IMR-90 (cell line): Measurements from ENCODE around the gene S1PR2. TPM values are rescaled to one million over a fixed set of nuclear protein-coding genes. Genes with fewer than 3 reads are reported as not detected.

ENCODE experiments used
- ATAC-seq: fragments of 200-7000 bp; cut with Tn5 transposase; 2 replicates; pipeline ENCODE4 v1.9.1; 2020; ENCODE audit warnings: low read depth, mild to moderate bottlenecking, moderate library complexity
- BruUV-seq: library from RNA; stranded (reverse); fragments of 400-500 nt; replicated peaks from 2 replicates; lab custom pipeline; 2021; lab: Mats Ljungman, UMichigan
- CTCF ChIA-PET: fragments of 300-600 bp; formaldehyde crosslinking; extraction: SDS; loops from one replicate; lab custom pipeline; 2021; ENCODE audit warnings: antibody characterized with exemption; lab: Yijun Ruan, JAX
- POLR2A ChIA-PET: fragments of 300-600 bp; sonication (Branson Sonifier 250); formaldehyde crosslinking; loops from one replicate; lab custom pipeline; 2022; ENCODE audit warnings: antibody characterized with exemption; ENCODE audit not compliant: unreplicated experiment; lab: Charles Lee
- DNase-seq: peaks from one replicate; pipeline ENCODE4 v3.0.0; 2013
- H2AFZ ChIP-seq: replicated peaks from 2 replicates; pipeline ENCODE3; 2013; ENCODE audit warnings: low read length, mild to moderate bottlenecking; ENCODE audit not compliant: poor library complexity
- H2AK5ac ChIP-seq: 2 replicates; pipeline ENCODE4 v1.6.1; 2013; ENCODE audit warnings: low read depth, low read length, inconsistent platforms
- H2AK9ac ChIP-seq: replicated peaks from 2 replicates; pipeline ENCODE3; 2013; ENCODE audit warnings: mild to moderate bottlenecking, low read depth, low read length, moderate library complexity; ENCODE audit not compliant: poor library complexity
- H2BK120ac ChIP-seq: 2 replicates; pipeline ENCODE4 v1.6.1; 2013; ENCODE audit warnings: low read depth, low read length, inconsistent platforms
- H2BK15ac ChIP-seq: 3 replicates; pipeline ENCODE4 v1.6.1; 2013; ENCODE audit warnings: low read depth, low read length, inconsistent platforms
- H2BK20ac ChIP-seq: 2 replicates; pipeline ENCODE4 v1.6.1; 2013; ENCODE audit warnings: low read depth, mild to moderate bottlenecking, inconsistent platforms, low read length, moderate library complexity
- H2BK5ac ChIP-seq: 2 replicates; pipeline ENCODE4 v1.6.1; 2013; ENCODE audit warnings: mild to moderate bottlenecking, low read depth, low read length, inconsistent platforms; ENCODE audit not compliant: poor library complexity, severe bottlenecking
- H3K14ac ChIP-seq: replicated peaks from 2 replicates; pipeline ENCODE4 v1.6.1; 2013; ENCODE audit warnings: low read depth, low read length, inconsistent platforms
- H3K18ac ChIP-seq: 2 replicates; pipeline ENCODE4 v1.6.1; 2013; ENCODE audit warnings: low read depth, low read length, control low read depth
- H3K23ac ChIP-seq: 2 replicates; pipeline ENCODE4 v1.6.1; 2013; ENCODE audit warnings: low read depth, low read length, inconsistent platforms
- H3K27ac ChIP-seq: 2 replicates; pipeline ENCODE4 v1.5.1; 2013; ENCODE audit warnings: mild to moderate bottlenecking, control low read depth, low read length; ENCODE audit not compliant: insufficient read depth
- H3K27me3 ChIP-seq: 2 replicates; pipeline ENCODE4 v1.6.1; 2013; ENCODE audit warnings: low read length; ENCODE audit not compliant: control insufficient read depth, insufficient read depth
- H3K36me3 ChIP-seq: 2 replicates; pipeline ENCODE4 v1.6.1; 2013; ENCODE audit warnings: low read length, mixed read lengths; ENCODE audit not compliant: control insufficient read depth, insufficient read depth
- H3K4ac ChIP-seq: 2 replicates; pipeline ENCODE4 v1.6.1; 2013; ENCODE audit warnings: low read depth, low read length, inconsistent platforms
- H3K4me1 ChIP-seq: 2 replicates; pipeline ENCODE4 v1.6.1; 2013; ENCODE audit warnings: low read length, mixed read lengths; ENCODE audit not compliant: control insufficient read depth, insufficient read depth
- H3K4me2 ChIP-seq: 2 replicates; pipeline ENCODE4 v1.6.1; 2013; ENCODE audit warnings: low read depth, mild to moderate bottlenecking, control low read depth, low read length, moderate library complexity
- H3K4me3 ChIP-seq: 2 replicates; pipeline ENCODE4 v1.5.1; 2013; ENCODE audit warnings: low read depth, mild to moderate bottlenecking, control low read depth, low read length, moderate library complexity; ENCODE audit not compliant: insufficient read depth
- H3K56ac ChIP-seq: 2 replicates; pipeline ENCODE4 v1.6.1; 2013; ENCODE audit warnings: low read length, inconsistent platforms; ENCODE audit not compliant: insufficient read depth; ENCODE audit errors: extremely low read depth
- H3K79me1 ChIP-seq, 2 experiments: 2 replicates each; pipeline ENCODE4 v1.6.1; 2013; ENCODE audit warnings: low read length in 2 of 2, inconsistent platforms in 1 of 2, low read depth in 1 of 2
- H3K9ac ChIP-seq: 2 replicates; pipeline ENCODE4 v1.6.1; 2013; ENCODE audit warnings: low read depth, low read length, control low read depth
- H3K9me1 ChIP-seq: 2 replicates; pipeline ENCODE4 v1.6.1; 2013; ENCODE audit warnings: low read length, inconsistent platforms; ENCODE audit not compliant: insufficient read depth
- H3K9me3 ChIP-seq: 2 replicates; pipeline ENCODE4 v1.6.1; 2013; ENCODE audit warnings: low read length; ENCODE audit not compliant: control insufficient read depth, insufficient read depth
- H4K20me1 ChIP-seq: 2 replicates; pipeline ENCODE4 v1.6.1; 2013; ENCODE audit warnings: low read length, inconsistent platforms; ENCODE audit not compliant: insufficient read depth
- H4K5ac ChIP-seq: 2 replicates; pipeline ENCODE4 v1.6.1; 2013; ENCODE audit warnings: mild to moderate bottlenecking, low read depth, low read length, control low read depth
- H4K8ac ChIP-seq, 2 experiments: 2 replicates each; pipeline ENCODE4 v1.6.1; 2013; ENCODE audit warnings: low read depth in 2 of 2, low read length in 2 of 2, control low read depth in 1 of 2, inconsistent platforms in 1 of 2
- H4K91ac ChIP-seq: 2 replicates; pipeline ENCODE4 v1.6.1; 2013; ENCODE audit warnings: low read depth, low read length, inconsistent platforms; ENCODE audit not compliant: insufficient read depth
- RAD21 ChIP-seq: IDR thresholded peaks from 2 replicates; pipeline ENCODE4 v1.6.1; 2012; ENCODE audit warnings: low read length, improper control_type of control experiment
- RFX5 ChIP-seq: IDR thresholded peaks from 2 replicates; pipeline ENCODE4 v1.8.0; 2012; ENCODE audit warnings: low read depth, mild to moderate bottlenecking, low read length, moderate library complexity
- SMC3 ChIP-seq: fragments of 150-350 bp; IDR thresholded peaks from 2 replicates; pipeline ENCODE4 v1.6.1; 2016; ENCODE audit warnings: low read depth, mild to moderate bottlenecking, antibody characterized with exemption, low read length, moderate library complexity
- WGBS, 2 experiments: methylation state at CpG; one replicate each; pipeline versions ENCODE4 v1.1.5 to v1.1.7; 2013; ENCODE audit warnings: missing lambda C conversion rate in 2 of 2; ENCODE audit not compliant: insufficient read length in 1 of 2; ENCODE audit errors: extremely low coverage in 2 of 2; 5-methylcytosine and 5-hydroxymethylcytosine counted together
- dilution Hi-C: fragments of 300-500 bp; cut with HindIII; formaldehyde crosslinking; loops from one replicate; pipeline ENCODE4 v1.14.3; 2018; ENCODE audit warnings: low sequenced_read_pairs; ENCODE audit not compliant: unreplicated experiment
- in situ Hi-C: fragments of 300-500 bp; cut with MboI; formaldehyde crosslinking; loops from 3 replicates; pipeline ENCODE4 v1.14.3; 2019; ENCODE audit warnings: low sequenced_read_pairs, inconsistent platforms, mixed read lengths
- intact Hi-C: fragments of 100-400 bp; cut with micrococcal nuclease; formaldehyde crosslinking; loops from 2 replicates; pipeline ENCODE4 v1.10.0; 2022
- polyA plus RNA-seq, 3 experiments: library from polyadenylated mRNA; depleted of rRNA; stranded (reverse); fragments of >200 nt; gene quantifications; 2 replicates each; pipeline ENCODE4 v1.2.3, GENCODE V29; 2012; ENCODE audit warnings: low replicate concordance in 1 of 3
- total RNA-seq: library from RNA; depleted of rRNA; stranded (reverse); fragments of >200 nt; gene quantifications from 2 replicates; pipeline ENCODE4 v1.2.3, GENCODE V29; 2012
- TF ChIP-seq, protein P1 (sequence below): conservative IDR thresholded peaks from 2 replicates; pipeline ENCODE4 v1.5.1; 2012; ENCODE audit warnings: mild to moderate bottlenecking, low read depth, low read length, improper control_type of control experiment

S1PR2 gene
- total and polyA plus RNA-seq, 2 of the 4 experiments (the other 2 are of a cell fraction), result 14.0 to 15.0 TPM

DNA sequence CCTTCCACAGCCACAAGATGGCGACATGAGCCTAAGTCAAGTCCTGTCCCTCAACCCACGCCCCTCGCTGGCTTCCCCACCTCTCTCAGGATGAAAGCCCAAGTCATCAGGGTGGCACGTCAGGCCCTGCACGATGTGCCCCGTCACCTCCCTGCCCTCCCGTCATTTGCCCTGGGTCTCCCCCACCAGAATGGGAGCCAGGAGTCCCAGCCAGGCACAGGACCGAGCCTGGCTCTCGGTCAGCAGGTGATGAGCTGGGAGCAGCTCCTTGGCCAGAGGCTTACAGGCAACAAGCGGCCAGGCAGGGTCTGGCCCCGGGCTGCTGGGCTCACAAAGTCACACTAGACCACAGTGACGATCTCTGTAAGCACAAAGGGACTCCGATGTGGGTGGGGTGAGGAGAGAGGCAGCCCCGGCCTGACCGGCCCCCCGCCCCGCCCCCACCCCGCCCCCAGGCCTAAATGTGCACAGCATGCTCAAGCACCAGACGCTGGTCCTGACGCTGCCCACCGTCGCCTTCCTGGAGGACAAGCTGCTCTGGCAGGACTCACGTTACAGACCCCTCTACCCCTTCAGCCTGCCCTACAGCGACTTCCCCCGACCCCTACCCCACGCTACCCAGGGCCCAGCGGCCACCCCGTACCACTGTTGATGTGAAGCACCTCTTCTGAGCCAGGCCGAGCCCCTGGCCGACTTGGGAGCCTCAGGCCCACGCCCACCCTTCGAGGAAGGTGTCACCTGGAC, 28.2 kb upstream of the S1PR2 start:
- dilution Hi-C loops, result no loop called here
- no TSS peak for BruUV-seq
- ATAC-seq, result peak; percentile 85

More for the DNA sequence above, 28.2 kb upstream of the S1PR2 start:
- H2AK9ac ChIP-seq, result peak overlapping the region; percentile 19
- no peak overlapping the region for H2AK5ac ChIP-seq
- peaks cover 34% of the 10 kb centered on the region for H3K36me3 ChIP-seq
- 72% methylated on average over 14 of the region's 32 CpGs; no CpG with 5 or more reads in 1 of the 2 experiments for WGBS, 2 experiments
- H3K9me1 ChIP-seq, result no peaks in the 10 kb centered on the region
- no peak overlapping the region for H4K91ac ChIP-seq
- H4K5ac ChIP-seq, result no peak overlapping the region
- no peak overlapping the region for H3K9ac ChIP-seq
- H3K4me1 ChIP-seq, result no peaks in the 10 kb centered on the region
- intact Hi-C loops (loop anchor here (1.0 to 10.0 kb wide), 2 partner anchors 130 to 235 kb away; no protein-coding TSS in a partner anchor), in situ Hi-C loops (no loop called here)
- H3K23ac ChIP-seq, result no peak overlapping the region
- no peaks in the 10 kb centered on the region for H3K9me3 ChIP-seq
- H3K18ac ChIP-seq, result no peak overlapping the region
- no peak overlapping the region for H3K4ac ChIP-seq
- no peak overlapping the region for H2BK120ac ChIP-seq
- H3K27ac ChIP-seq, result no peak overlapping the region
- no peak overlapping the region for H2BK15ac ChIP-seq
- no peak overlapping the region for H2BK20ac ChIP-seq
- no peak overlapping the region for H3K4me2 ChIP-seq
- no peaks in the 10 kb centered on the region for H3K27me3 ChIP-seq
- TF ChIP-seq RFX5 (no peak), SMC3 (peak; percentile 62), RAD21 (peak; percentile 81)
- TF ChIP-seq, protein P1, sequence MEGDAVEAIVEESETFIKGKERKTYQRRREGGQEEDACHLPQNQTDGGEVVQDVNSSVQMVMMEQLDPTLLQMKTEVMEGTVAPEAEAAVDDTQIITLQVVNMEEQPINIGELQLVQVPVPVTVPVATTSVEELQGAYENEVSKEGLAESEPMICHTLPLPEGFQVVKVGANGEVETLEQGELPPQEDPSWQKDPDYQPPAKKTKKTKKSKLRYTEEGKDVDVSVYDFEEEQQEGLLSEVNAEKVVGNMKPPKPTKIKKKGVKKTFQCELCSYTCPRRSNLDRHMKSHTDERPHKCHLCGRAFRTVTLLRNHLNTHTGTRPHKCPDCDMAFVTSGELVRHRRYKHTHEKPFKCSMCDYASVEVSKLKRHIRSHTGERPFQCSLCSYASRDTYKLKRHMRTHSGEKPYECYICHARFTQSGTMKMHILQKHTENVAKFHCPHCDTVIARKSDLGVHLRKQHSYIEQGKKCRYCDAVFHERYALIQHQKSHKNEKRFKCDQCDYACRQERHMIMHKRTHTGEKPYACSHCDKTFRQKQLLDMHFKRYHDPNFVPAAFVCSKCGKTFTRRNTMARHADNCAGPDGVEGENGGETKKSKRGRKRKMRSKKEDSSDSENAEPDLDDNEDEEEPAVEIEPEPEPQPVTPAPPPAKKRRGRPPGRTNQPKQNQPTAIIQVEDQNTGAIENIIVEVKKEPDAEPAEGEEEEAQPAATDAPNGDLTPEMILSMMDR, result peak; percentile 79
- peaks cover 6 to 7% of the 10 kb centered on the region in 2 experiments; a peak in 2 of 4 replicates for H3K79me1 ChIP-seq
- no peak overlapping the region for H3K56ac ChIP-seq
- no peak overlapping the region for H2BK5ac ChIP-seq
- CTCF ChIA-PET, result interaction anchor here (1.0 to 2.5 kb wide), 5 partner anchors 9 to 328 kb away, joined by 3 to 7 read pairs (median 6); no protein-coding TSS in a partner anchor
- no peak overlapping the region for H4K8ac ChIP-seq
- H3K14ac ChIP-seq, result no peak overlapping the region
- DNase-seq, result peak; percentile 85
- peak overlapping the region; percentile 39 for H2AFZ ChIP-seq
- H3K4me3 ChIP-seq, result no peak overlapping the region
- no peaks in the 10 kb centered on the region for H4K20me1 ChIP-seq
- POLR2A ChIA-PET, result interaction anchor here (0.6 kb wide), 1 partner anchor 14 kb away, joined by 3 read pairs; no protein-coding TSS in a partner anchor
